Prostate gland (tissue), 2 donors: Measurements from ENCODE around the gene KIAA0040. TPM values are rescaled to one million over a fixed set of nuclear protein-coding genes. Genes with fewer than 3 reads are reported as not detected.

ENCODE experiments used
- DNase-seq: peaks from one replicate; pipeline ENCODE4 v3.0.0-alpha.2; 2019; ENCODE audit warnings: low spot score
- H3K27ac ChIP-seq, 2 donors: fragments of 200-600 bp; sonication (generic); 2 replicates each; pipeline ENCODE4 v1.5.1; 2017 to 2019
- H3K27me3 ChIP-seq: fragments of 200-600 bp; sonication (generic); replicated peaks from 2 replicates; pipeline ENCODE4 v1.5.1; 2019; ENCODE audit not compliant: insufficient read depth
- H3K36me3 ChIP-seq, 2 donors: fragments of 200-600 bp; sonication (generic); 1 replicate in 1 of 2; 2 replicates in 1 of 2; pipeline versions ENCODE4 v1.5.1 to v1.8.1; 2017 to 2019
- H3K4me1 ChIP-seq: fragments of 200-600 bp; sonication (generic); replicated peaks from 2 replicates; pipeline ENCODE4 v1.5.1; 2019
- H3K4me3 ChIP-seq, 2 donors: fragments of 200-600 bp; sonication (generic); 2 replicates each; pipeline ENCODE4 v1.5.1; 2017 to 2019
- H3K9me3 ChIP-seq: fragments of 200-600 bp; sonication (generic); 2 replicates; pipeline ENCODE4 v1.5.1; 2017
- CTCF ChIP-seq, 4 experiments: fragments of 200-600 bp in 2 of 4; fragments of 450-650 bp in 2 of 4; sonication (generic) in 2 of 4; IDR thresholded peaks; 1 replicate in 3 of 4; 2 replicates in 1 of 4; pipeline ENCODE4 v1.5.1; 2016 to 2019; ENCODE audit warnings: antibody characterized with exemption in 4 of 4, mild to moderate bottlenecking in 2 of 4, moderate library complexity in 2 of 4
- POLR2A ChIP-seq: fragments of 450-650 bp; IDR thresholded peaks from one replicate; pipeline ENCODE4 v1.6.1; 2016; ENCODE audit warnings: antibody characterized with exemption, mild to moderate bottlenecking
- POLR2AphosphoS5 ChIP-seq: sonication (generic); formaldehyde crosslinking; IDR thresholded peaks from one replicate; pipeline ENCODE4 v1.6.1; 2017; ENCODE audit warnings: antibody characterized with exemption
- WGBS: methylation state at CpG from one replicate; pipeline ENCODE4 v1.1.5; 2018; 5-methylcytosine and 5-hydroxymethylcytosine counted together
- intact Hi-C: fragments of 100-400 bp; cut with DNase I; formaldehyde crosslinking; loops from one replicate; pipeline ENCODE4 v1.14.2; 2022
- total RNA-seq, 2 donors: library from RNA; depleted of rRNA; stranded (reverse); fragments of >200 nt; gene quantifications; one replicate each; pipeline ENCODE4 v1.1.0, GENCODE V29; 2016

The KIAA0040 gene
- total RNA-seq, 2 donors from 2014 or later, result 17.4 to 19.1 TPM

GRCh38 chr1:175179837-175180590 is 12.6 kb downstream of the KIAA0040 start:
- Histone ChIP-seq H3K27ac (no peak overlapping the region), H3K36me3 (no peaks in the 10 kb centered on the region), H3K9me3 (no peaks in the 10 kb centered on the region), H3K4me1 (no peaks in the 10 kb centered on the region), H3K4me3 (no peak overlapping the region), H3K27me3 (no peaks in the 10 kb centered on the region)
- DNase-seq, result no peak
- TF ChIP-seq POLR2AphosphoS5, result no peak
- TF ChIP-seq POLR2A, result no peak
- TF ChIP-seq CTCF (IDR thresholded peaks at IDR 0.05), result no peak
- intact Hi-C loops, result no loop called here
- WGBS, result 92% methylated on average over 2 of the region's 2 CpGs

GRCh38 chr1:175178456-175178855 is 14.1 kb downstream of the KIAA0040 start:
- Histone ChIP-seq H3K9me3 (no peaks in the 10 kb centered on the region), H3K27ac (no peak overlapping the region), H3K4me3 (no peak overlapping the region), H3K27me3 (no peaks in the 10 kb centered on the region), H3K4me1 (no peaks in the 10 kb centered on the region), H3K36me3 (no peaks in the 10 kb centered on the region)
- 48% methylated on average over 3 of the region's 3 CpGs for WGBS
- TF ChIP-seq POLR2AphosphoS5 (no peak), CTCF (IDR thresholded peaks at IDR 0.05) (no peak), POLR2A (no peak)
- DNase-seq, result no peak
- intact Hi-C loops, result no loop called here

- no peak overlapping the region for H3K4me3 ChIP-seq
- H3K27me3 ChIP-seq, result no peaks in the 10 kb centered on the region
- no peaks in the 10 kb centered on the region for H3K4me1 ChIP-seq
- H3K36me3 ChIP-seq, result no peaks in the 10 kb centered on the region
- DNase-seq, result no peak
- no peak for TF ChIP-seq CTCF (IDR thresholded peaks at IDR 0.05)
- TF ChIP-seq POLR2A, result no peak
- TF ChIP-seq POLR2AphosphoS5, result no peak
- H3K27ac ChIP-seq, result no peak overlapping the region
- H3K9me3 ChIP-seq, result no peaks in the 10 kb centered on the region
- intact Hi-C loops, result no loop called here
- 83% methylated on average over 1 of the region's 1 CpG for WGBS
Observed at GRCh38 chr1:175178056-175178455, 14.5 kb downstream of the KIAA0040 start.

- Histone ChIP-seq H3K27me3 (no peaks in the 10 kb centered on the region), H3K36me3 (no peaks in the 10 kb centered on the region), H3K4me3 (no peak overlapping the region), H3K9me3 (no peaks in the 10 kb centered on the region), H3K27ac (no peak overlapping the region), H3K4me1 (no peaks in the 10 kb centered on the region)
- DNase-seq, result no peak
- WGBS, result 90% methylated on average over 1 of the region's 1 CpG
- intact Hi-C loops, result no loop called here
- no peak for TF ChIP-seq POLR2A
- no peak for TF ChIP-seq CTCF (IDR thresholded peaks at IDR 0.05)
- no peak for TF ChIP-seq POLR2AphosphoS5
Observed at GRCh38 chr1:175176246-175176645, 16.3 kb downstream of the KIAA0040 start.
